Keratinocyte (primary cell): ENCODE data around the gene SPDYE9. TPM values are rescaled to one million over a fixed set of nuclear protein-coding genes. Genes with fewer than 3 reads are reported as not detected.
"Not testable (repeated sequence)": the region's sequence is repeated elsewhere in the genome, so short reads cannot be mapped to it uniquely, and the experiment has no call there.

Experiments
- DNase-seq: peaks from one replicate; pipeline ENCODE4 v3.0.0-alpha.2; 2011; ENCODE audit warnings: low read depth, missing footprints, low spot score
- FAIRE-seq: peaks from 2 replicates; lab custom pipeline; 2011; peaks lifted over from hg19 to GRCh38; lab: Jason Lieb, UNC
- H2AFZ ChIP-seq: 2 replicates; pipeline ENCODE4 v1.6.0; 2012; ENCODE audit warnings: low read length, control low read depth, inconsistent platforms; ENCODE audit not compliant: control insufficient read depth
- H3K27ac ChIP-seq: 2 replicates; pipeline ENCODE4 v1.5.1; 2011; ENCODE audit warnings: low read length; ENCODE audit not compliant: control insufficient read depth, insufficient read depth
- H3K27me3 ChIP-seq: 3 replicates; pipeline ENCODE4 v1.6.0; 2011; ENCODE audit warnings: low read length; ENCODE audit not compliant: control insufficient read depth, insufficient read depth; ENCODE audit errors: extremely low read depth
- H3K36me3 ChIP-seq, 2 experiments: 2 replicates in 1 of 2; 3 replicates in 1 of 2; pipeline ENCODE4 v1.5.1; 2011; ENCODE audit warnings: low read length in 2 of 2, mild to moderate bottlenecking in 1 of 2; ENCODE audit not compliant: control insufficient read depth in 2 of 2, insufficient read depth in 2 of 2; ENCODE audit errors: extremely low read depth in 1 of 2
- H3K4me1 ChIP-seq: 3 replicates; pipeline ENCODE4 v1.5.1; 2011; ENCODE audit warnings: low read length; ENCODE audit not compliant: control insufficient read depth, insufficient read depth; ENCODE audit errors: extremely low read depth
- H3K4me2 ChIP-seq: 3 replicates; pipeline ENCODE4 v1.6.0; 2011; ENCODE audit warnings: low read depth, low read length; ENCODE audit not compliant: control insufficient read depth, insufficient read depth; ENCODE audit errors: extremely low read depth
- H3K4me3 ChIP-seq, 3 experiments: fragments of 200-600 bp in 1 of 3; sonication (generic) in 1 of 3; 2 replicates in 2 of 3; 3 replicates in 1 of 3; pipeline ENCODE4 v1.5.1; 2011 to 2016; ENCODE audit warnings: low read length in 3 of 3, mild to moderate bottlenecking in 3 of 3, control low read depth in 2 of 3, inconsistent platforms in 1 of 3, low read depth in 1 of 3, mixed read lengths in 1 of 3, mixed run types in 1 of 3, moderate library complexity in 1 of 3; ENCODE audit not compliant: control insufficient read depth in 2 of 3, insufficient read depth in 2 of 3; ENCODE audit errors: extremely low read depth in 1 of 3
- H3K79me2 ChIP-seq: 2 replicates; pipeline ENCODE4 v1.6.0; 2012; ENCODE audit warnings: low read length; ENCODE audit not compliant: control insufficient read depth, insufficient read depth
- H3K9ac ChIP-seq: 3 replicates; pipeline ENCODE4 v1.6.0; 2011; ENCODE audit warnings: low read length; ENCODE audit not compliant: control insufficient read depth, insufficient read depth; ENCODE audit errors: extremely low read depth
- H3K9me1 ChIP-seq: 3 replicates; pipeline ENCODE4 v1.6.0; 2011; ENCODE audit warnings: low read length; ENCODE audit not compliant: control insufficient read depth, insufficient read depth; ENCODE audit errors: extremely low read depth
- H3K9me3 ChIP-seq: 2 replicates; pipeline ENCODE4 v1.5.1; 2012; ENCODE audit warnings: low read depth, low read length; ENCODE audit not compliant: control insufficient read depth
- H4K20me1 ChIP-seq: 3 replicates; pipeline ENCODE4 v1.6.0; 2011; ENCODE audit warnings: low read length; ENCODE audit not compliant: control insufficient read depth, insufficient read depth; ENCODE audit errors: extremely low read depth
- dilution Hi-C: fragments of 300-500 bp; cut with MboI; formaldehyde crosslinking; loops from one replicate; pipeline ENCODE4 v1.7.0; 2020; ENCODE audit warnings: low sequenced_read_pairs; ENCODE audit not compliant: extremely low pct_ligation_motif_present
- polyA plus RNA-seq, 5 experiments: library from polyadenylated mRNA; depleted of rRNA in 3 of 5; stranded (reverse) in 3 of 5; stranded (forward) in 1 of 5; unstranded in 1 of 5; fragments of >200 nt; gene quantifications; 1 replicate in 1 of 5; 2 replicates in 3 of 5; 3 replicates in 1 of 5; pipeline versions ENCODE4 v1.2.1 to v1.2.3, GENCODE V29; 2011 to 2012; ENCODE audit warnings: missing spikeins in 2 of 5, low read depth in 1 of 5, low replicate concordance in 1 of 5

The SPDYE9 gene
- polyA plus RNA-seq, 1 donor (not counting 4 experiments of a cell fraction or from before 2014, with no cell fraction given), result not detected

- dilution Hi-C loops, FAIRE-seq, H3K4me2 ChIP-seq, H2AFZ ChIP-seq, H3K27ac ChIP-seq, DNase-seq, H3K36me3 ChIP-seq, H3K4me3 ChIP-seq, H3K79me2 ChIP-seq, H3K27me3 ChIP-seq, H3K9ac ChIP-seq, H3K9me3 ChIP-seq, H4K20me1 ChIP-seq, H3K4me1 ChIP-seq, H3K9me1 ChIP-seq: not testable (repeated sequence)
Observed at GRCh38 chr7:73122778-73123447, 37.1 kb upstream of the SPDYE9 start.

- H3K9me3 ChIP-seq, H3K9ac ChIP-seq, FAIRE-seq, H3K27ac ChIP-seq, H4K20me1 ChIP-seq, H3K36me3 ChIP-seq, dilution Hi-C loops, H3K4me1 ChIP-seq, H3K9me1 ChIP-seq, H3K4me3 ChIP-seq, H3K79me2 ChIP-seq, DNase-seq, H2AFZ ChIP-seq, H3K4me2 ChIP-seq, H3K27me3 ChIP-seq: not testable (repeated sequence)
Observed at GRCh38 chr7:73118155-73118554, 32.3 kb upstream of the SPDYE9 start.

GRCh38 chr7:73057811-73058210 is 28.0 kb downstream of the SPDYE9 start, which contains the start of gene SPDYE11:
SPDYE11 (minus strand) TSS chr7:73057911; CDS start chr7:73056111, 1,800 bp downstream.
- H3K9me1 ChIP-seq, H3K9ac ChIP-seq, H3K4me2 ChIP-seq, dilution Hi-C loops, H3K27ac ChIP-seq, FAIRE-seq, H3K79me2 ChIP-seq, H4K20me1 ChIP-seq, H3K27me3 ChIP-seq, H2AFZ ChIP-seq, H3K36me3 ChIP-seq, H3K9me3 ChIP-seq, DNase-seq, H3K4me3 ChIP-seq, H3K4me1 ChIP-seq: not testable (repeated sequence)

- H2AFZ ChIP-seq, FAIRE-seq, H4K20me1 ChIP-seq, H3K27ac ChIP-seq, H3K4me1 ChIP-seq, H3K9me1 ChIP-seq, H3K9ac ChIP-seq, H3K4me2 ChIP-seq, H3K79me2 ChIP-seq, H3K4me3 ChIP-seq, H3K9me3 ChIP-seq, DNase-seq, dilution Hi-C loops, H3K36me3 ChIP-seq, H3K27me3 ChIP-seq: not testable (repeated sequence)
Observed at GRCh38 chr7:73029666-73030065, 56.2 kb downstream of the SPDYE9 start, which contains the start of gene SPDYE8. SPDYE8 (minus strand) TSS chr7:73029766; CDS start chr7:73027966, 1,800 bp downstream.
